Left renal pelvis (tissue), 4 donors: ENCODE measurements around the gene ABHD15. TPM values are rescaled to one million over a fixed set of nuclear protein-coding genes. Genes with fewer than 3 reads are reported as not detected.

Experiments
- DNase-seq, 4 donors: peaks; one replicate each; pipeline ENCODE4 v3.0.0-alpha.2; 2013; ENCODE audit warnings: low read depth in 4 of 4, low spot score in 3 of 4
- polyA plus RNA-seq, 4 donors: library from polyadenylated mRNA; unstranded; fragments of 120-200 nt; gene quantifications; one replicate each; pipeline ENCODE4 v1.2.1, GENCODE V29; 2013; ENCODE audit not compliant: insufficient read length in 4 of 4

Gene ABHD15, protein sequence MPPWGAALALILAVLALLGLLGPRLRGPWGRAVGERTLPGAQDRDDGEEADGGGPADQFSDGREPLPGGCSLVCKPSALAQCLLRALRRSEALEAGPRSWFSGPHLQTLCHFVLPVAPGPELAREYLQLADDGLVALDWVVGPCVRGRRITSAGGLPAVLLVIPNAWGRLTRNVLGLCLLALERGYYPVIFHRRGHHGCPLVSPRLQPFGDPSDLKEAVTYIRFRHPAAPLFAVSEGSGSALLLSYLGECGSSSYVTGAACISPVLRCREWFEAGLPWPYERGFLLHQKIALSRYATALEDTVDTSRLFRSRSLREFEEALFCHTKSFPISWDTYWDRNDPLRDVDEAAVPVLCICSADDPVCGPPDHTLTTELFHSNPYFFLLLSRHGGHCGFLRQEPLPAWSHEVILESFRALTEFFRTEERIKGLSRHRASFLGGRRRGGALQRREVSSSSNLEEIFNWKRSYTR
- polyA plus RNA-seq = 1 to 10 TPM; 6.4 to 8.1 (median 6.8) TPM

DNA sequence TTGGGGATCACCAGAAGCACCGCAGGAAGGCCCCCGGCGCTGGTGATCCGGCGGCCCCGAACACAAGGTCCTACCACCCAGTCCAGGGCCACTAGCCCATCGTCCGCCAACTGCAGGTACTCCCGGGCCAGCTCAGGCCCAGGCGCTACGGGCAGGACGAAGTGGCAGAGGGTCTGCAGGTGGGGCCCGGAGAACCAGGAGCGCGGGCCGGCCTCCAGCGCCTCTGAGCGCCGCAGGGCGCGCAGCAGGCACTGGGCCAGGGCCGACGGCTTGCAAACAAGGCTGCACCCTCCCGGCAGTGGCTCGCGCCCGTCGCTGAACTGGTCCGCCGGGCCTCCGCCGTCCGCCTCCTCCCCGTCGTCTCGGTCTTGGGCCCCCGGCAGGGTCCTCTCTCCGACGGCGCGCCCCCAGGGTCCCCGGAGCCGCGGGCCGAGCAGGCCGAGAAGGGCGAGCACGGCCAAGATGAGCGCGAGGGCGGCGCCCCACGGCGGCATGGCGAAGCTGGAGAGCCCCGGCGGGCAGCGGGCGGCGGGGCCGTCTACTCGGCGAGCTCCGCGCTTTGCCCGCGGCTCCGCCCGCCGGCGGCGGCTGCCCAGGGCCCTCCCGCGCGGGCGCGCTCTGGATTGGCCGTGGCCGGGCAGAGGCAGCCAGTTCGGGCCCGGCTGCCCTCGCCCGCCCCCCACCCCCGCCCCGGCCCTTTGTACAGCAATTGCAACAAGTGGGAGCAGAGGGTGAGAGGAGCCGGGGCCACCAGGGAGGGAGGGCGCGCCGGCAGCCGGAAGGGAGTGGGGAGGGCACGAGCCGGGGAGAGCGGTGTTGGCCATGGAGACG lies at the start of gene ABHD15:
Gene ABHD15 (minus strand): TSS at position 565 of the 831 bp plus-strand sequence. CDS start 71 bp downstream, at position 494.
- DNase-seq = no peak

DNA sequence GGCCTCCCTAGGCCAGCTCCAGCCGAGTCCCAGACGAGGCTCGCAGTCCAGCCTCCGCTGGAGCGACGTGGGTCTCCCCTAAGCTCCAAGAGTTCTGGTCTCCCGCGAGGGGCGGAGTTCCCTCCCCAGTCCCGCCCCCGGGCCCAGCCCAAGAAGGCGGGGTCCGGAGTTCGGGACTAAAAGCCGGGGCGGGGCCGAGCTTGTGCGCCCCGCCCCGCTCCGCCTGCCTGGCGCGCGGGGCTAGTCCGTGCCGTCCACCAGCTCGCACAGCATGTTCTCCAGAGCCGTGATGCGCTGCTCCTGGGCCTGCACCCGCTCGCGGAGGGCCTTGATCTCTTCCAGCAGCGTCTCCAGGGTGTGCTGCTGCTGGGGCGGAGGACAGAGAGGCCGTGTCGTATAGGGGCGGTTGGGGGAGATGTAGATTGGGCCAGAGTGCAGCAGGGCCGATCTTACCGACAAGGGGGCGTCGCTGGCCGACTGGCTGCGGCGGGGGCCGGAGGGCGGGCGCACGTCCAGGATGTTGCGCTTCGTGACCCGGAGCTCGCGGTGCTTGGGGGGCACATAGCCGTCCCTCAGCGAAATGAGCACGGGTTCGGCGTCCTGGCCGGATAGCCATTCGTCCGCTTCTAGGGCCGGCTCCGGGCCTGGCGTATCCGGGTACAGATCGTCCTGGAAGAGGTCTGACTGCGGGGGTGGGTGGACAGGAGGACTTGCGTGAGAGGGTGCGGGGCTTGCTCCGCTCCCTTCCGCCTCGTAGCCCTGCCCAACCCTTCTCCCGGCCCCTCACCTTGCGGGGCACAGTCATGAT lies 48.9 kb upstream of the ABHD15 start:
- DNase-seq = peak in 1 of 4 donors; percentile 69

DNA sequence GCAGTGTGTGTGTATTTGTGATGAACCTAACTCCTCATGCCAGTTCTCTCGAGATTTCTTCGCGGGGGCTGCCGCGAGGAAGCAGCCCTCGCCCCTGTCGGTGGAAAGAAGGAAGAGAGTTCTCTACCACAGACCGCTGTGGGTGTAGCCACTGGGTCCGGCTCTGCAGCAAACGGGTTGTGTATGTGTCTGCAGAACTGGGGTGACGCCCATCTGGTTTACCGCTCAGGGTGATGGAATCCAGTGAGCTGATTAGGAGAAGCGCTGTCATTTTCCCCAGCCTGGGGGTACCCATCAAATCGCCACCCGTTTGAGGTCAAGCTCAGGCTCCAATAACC lies 48.2 kb upstream of the ABHD15 start:
- no peak for DNase-seq

DNA sequence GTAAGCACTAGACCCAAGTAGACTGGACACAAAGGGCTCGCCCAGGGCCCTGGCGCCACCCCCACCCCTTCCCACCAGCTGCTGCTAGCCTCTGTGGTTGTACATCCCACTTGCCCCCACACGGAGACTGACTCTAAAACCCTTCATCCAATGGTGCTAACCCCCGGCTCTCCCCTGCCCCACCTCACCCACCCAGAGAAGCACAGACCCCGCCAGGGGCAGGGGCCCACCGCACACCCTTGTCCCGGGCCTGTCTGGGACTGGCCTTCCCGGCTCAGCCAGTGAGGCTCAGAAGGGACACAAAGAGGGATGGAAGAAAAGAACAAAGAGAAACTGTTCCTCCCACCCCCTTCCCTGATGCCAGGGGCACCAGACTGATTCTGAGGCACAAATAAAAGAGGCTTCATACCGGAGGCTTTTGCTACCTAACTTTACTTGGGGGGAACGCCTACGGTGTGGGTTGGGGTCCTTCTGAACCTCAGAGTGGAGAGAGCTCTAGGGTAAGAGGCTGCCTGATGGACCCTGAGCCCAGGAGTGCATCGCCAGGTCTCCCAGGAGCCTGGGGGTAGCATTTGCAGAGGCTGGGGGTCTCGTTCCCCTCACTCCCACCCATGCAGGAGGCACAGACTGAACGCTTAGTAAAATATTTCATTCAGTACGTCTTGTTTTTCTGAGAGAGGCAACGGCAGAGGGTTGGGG lies 47.7 kb upstream of the ABHD15 start:
- no peak for DNase-seq

DNA sequence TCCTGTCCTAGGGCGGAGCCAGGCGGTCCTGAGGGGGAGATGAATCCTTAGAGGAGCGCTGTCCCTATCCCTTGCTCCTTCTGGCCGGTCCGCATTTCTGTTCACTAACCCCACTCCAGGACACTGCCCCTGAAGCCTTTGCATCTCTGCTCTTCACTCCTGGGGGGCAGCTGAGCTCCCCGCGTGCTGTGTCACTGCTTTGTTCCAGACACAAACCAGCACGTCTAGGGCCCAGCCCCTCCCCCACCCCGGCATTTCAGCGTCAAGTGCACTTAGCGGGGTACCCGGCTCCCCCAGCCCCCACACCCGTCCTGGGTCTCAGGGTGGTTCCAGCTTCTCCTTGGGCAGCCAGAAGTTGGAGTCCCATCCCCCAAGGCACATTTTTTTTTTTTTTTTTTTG lies 47.0 kb upstream of the ABHD15 start:
- no peak for DNase-seq

DNA sequence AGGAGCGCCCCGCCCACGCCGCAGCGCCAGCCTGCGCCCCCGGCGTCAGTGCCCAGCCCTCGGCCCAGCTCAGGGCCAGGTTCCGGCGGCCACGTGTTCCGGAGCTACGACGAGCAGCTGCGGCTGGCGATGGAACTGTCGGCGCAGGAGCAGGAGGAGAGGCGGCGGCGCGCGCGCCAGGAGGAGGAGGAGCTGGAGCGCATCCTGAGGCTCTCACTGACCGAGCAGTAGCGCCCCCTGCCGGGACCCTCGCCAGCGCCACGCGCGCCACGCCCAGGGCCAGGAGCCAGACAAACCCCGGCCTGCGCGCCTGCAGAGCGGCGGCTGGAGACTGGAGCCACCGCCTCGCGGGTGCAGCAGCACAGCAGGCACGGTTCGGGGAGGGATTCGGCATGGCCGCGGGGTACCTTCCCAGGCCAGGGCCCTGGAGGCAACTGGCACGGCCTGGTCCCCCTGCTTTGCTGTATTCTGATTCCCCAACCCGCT lies 46.6 kb upstream of the ABHD15 start:
- peak in 3 of 4 donors; percentile 72 to 83 (median 83) for DNase-seq

DNA sequence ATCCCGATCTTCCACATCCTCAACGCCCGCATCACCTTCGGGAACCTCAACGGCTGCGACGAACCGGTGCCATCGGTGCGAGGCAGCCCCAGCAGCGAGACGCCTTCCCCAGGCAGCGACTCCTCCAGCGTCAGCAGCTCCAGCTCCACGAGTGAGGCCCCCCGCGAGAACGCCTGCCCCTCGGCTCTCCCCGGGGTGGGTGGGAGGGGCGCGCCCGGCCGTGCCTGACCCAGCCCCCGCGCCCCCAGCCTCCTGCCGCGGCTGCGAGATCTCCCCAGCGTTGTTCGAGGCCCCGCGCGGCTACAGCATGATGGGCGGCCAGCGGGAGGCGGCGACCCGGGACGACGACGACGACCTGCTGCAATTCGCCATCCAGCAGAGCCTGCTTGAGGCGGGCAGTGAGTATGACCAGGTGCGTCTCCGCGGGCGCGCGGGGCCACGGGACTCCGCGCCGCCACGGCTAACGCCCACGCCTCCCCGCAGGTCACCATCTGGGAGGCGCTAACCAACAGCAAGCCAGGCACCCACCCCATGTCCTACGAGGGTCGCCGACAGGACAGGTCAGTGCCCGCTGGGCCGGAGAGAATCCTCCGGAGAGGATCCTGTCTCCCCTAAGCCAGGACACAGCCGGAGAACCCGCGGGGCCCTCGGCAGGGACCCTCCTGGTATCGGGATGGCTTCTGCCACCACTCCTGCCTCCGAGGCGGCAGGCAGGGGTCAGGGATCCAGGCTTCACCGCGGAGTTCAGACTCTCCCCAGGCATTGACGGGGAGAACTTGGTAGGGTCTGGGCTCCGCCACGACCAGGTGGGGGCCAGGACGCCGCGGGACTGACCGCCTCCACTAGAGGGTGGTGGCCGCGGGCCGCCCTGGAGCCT lies 45.8 kb upstream of the ABHD15 start:
- DNase-seq = no peak

DNA sequence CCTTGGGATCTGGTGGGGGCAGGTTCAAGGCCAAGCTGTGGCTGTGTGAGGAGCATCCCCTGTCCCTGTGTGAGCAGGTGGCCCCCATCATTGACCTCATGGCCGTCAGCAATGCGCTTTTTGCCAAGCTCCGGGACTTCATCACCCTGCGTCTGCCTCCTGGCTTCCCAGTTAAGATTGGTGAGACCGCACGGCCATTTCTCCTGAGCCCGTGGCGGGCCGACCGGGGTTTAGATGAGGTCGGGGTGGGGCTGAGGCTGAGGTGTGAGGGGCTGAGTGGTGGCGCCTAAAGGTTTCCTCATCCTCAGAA lies 45.2 kb upstream of the ABHD15 start:
- no peak for DNase-seq

DNA sequence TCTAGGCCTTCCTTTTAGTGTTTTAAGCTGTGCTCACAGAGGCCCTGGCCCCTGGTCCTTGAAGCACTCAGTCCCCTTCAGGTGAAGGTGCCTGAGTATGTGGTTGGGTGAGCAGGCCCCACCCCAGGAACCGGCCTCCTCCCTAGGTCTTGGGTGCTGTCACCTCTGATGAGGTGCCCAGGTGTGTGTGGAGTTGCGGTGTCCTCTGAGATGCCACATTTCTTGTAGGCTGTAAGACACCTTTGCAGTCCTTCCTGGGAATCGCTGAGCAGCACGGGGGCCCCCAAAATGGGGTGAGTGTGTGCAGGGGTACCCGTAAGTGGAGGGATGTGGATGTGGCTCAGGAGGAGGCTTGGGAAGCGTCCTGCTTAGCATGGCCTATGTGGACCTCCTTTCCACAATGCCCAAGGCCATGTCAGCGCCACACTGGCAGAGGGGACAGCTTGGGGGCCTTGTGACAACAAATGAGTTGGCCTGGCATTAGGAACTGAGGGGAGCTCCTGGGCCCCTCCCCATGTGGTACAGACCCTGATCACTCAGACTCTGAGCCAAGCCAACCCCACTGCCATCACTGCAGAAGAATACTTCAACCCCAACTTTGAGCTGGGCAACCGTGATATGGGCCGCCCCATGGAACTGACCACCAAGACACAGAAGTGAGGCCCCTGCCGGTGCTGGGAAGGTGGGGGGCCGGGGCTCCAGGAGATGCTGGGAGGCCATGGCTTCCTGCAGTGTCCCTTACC lies 44.7 kb upstream of the ABHD15 start:
- DNase-seq = no peak

DNA sequence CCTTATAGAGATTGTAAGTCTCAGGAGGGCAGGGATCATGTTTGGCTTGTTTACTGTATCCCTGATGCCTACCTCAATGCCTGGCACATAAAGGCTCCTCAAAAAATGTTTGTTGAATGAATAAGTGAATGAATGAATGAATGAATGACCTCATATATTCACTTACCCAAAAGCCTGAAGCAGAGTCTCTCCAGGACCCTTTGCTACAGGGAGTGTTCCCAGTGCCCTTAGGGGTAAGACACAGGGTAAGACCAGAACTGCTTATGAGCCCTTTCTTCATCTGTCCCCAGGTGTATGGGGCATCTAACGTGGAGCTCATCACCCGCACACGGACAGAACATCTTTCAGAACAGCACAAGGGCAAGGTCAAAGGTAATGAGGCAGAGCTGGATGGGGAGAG lies 43.6 kb upstream of the ABHD15 start:
- no peak for DNase-seq

DNA sequence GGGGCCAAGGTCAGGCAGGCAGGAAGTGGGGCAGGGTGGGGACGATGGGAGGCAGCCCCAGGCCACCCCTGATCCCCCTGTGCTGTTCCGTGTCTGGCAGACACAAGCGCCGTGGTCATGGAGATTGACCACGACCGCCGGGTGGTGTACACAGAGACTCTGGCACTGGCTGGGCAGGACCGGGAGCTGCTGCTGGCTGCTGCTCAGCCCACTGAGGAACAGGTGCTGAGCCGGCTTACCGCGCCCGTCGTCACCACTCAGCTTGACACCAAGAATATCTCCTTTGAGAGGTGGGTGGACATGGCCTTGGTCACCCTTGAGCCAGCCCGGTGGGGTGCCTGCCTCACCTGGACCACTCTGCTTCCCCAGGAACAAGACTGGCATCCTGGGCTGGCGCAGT lies 42.1 kb upstream of the ABHD15 start:
- no peak for DNase-seq

DNA sequence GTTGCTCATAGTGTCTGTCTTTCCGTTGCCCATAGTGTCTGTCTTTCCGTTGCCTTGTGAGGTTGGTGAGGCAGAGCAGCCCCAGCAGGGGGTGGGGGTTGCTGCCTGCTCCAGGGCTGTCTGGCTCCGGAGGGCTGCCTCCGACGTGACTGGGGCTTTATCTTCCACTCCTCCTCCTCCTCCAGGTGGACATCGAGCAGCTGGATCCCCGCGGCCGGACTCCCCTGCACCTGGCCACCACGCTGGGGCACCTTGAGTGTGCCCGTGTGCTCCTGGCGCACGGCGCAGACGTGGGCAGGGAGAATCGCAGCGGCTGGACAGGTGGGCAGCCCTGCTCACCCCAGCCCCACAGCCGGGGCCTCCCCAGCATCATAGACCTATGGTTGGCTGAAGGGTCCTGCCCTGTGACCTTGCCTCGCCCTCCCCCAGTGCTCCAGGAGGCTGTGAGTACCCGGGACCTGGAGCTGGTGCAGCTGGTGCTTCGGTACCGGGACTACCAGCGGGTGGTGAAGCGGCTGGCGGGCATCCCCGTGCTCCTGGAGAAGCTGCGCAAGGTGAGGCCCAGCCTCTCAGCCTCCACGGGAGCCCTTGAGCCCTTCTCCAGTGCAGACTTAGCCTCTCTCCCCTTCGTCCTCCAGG lies 40.8 kb upstream of the ABHD15 start:
- DNase-seq = no peak

DNA sequence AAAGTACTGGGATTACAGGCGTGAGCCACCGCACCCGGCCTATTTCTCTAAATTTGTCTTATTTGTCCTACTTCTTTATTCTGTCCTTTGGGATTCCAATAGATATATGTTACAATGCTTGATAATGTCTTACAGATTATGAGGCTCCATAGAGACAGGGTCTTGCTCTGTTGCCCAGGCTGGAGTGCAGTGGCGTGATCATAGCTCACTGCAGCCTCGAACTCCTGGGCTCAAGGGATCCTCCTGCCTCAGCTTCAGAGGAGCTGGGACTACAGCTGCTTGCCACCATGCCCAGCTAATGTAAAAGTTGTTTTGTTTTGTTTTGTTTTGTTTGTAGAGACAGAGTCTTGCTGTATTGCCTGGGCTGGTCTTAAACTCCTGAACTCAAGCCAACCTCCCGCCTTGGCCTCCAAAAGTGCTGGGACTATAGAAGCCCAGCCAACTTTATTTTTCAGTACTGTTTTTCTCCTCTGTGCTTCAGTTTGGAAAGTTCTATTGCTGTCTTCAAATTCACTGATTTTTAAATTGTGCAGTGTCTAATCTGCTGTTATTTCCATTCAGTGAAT lies 36.4 kb upstream of the ABHD15 start:
- DNase-seq = no peak

DNA sequence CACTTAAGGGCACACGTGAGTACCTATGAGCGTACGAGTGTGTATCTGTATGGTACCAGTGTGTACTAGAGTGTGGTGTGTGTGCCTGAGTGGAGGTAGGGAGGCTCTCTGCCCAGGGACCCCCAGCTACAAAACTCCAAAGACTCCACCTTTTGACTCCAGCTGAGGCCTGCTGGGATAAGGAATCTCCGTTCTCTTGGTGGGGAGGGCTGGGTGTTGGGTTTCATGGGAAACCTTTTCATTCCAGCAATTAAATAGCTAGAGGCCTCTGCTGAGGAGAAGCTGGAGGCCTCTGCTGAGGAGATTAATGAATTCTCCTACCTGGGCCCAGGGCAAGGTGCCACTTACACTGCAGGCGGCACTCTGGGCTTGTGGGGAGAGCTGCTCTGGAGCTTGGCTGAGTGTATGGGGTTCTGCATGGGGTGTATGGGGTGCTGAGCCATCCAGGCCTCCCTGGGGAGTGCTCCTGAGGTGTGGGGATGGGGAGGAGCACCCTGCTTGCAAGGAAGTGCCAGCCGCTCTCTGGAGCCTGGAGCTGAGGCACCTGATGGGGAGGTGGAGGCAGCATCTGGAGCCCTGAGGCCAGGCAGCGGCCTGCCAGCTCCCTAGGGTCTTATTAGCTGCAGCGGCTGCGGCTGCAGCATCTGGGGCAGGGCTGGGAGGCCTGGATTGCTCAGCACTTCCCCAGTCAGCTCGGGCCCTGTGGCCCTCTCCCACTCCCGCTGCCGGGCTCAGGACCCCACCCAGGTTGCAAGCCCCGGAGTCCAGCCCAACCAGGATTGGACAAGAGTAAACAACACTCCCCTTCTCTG lies 30.7 kb upstream of the ABHD15 start:
- no peak for DNase-seq

DNA sequence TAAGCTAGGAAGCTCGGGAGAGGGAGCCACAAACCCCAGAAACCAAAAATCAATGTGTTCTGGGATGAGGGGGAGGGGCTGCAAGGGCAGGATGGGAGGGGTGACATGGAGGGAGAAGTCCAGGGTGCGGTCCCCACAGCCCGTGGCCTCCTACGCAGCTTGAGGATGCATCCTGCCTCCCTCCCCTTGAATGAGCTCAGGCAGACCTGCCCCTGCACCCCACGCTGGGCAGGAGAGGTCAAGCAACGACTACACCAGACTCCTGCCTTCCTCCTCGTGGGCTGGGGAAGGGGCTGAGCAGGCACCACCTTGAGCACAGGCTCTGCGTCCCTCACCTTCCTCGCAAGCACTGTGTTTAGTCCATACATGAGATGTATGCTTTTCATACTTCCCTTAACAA lies 30.0 kb upstream of the ABHD15 start:
- no peak for DNase-seq

DNA sequence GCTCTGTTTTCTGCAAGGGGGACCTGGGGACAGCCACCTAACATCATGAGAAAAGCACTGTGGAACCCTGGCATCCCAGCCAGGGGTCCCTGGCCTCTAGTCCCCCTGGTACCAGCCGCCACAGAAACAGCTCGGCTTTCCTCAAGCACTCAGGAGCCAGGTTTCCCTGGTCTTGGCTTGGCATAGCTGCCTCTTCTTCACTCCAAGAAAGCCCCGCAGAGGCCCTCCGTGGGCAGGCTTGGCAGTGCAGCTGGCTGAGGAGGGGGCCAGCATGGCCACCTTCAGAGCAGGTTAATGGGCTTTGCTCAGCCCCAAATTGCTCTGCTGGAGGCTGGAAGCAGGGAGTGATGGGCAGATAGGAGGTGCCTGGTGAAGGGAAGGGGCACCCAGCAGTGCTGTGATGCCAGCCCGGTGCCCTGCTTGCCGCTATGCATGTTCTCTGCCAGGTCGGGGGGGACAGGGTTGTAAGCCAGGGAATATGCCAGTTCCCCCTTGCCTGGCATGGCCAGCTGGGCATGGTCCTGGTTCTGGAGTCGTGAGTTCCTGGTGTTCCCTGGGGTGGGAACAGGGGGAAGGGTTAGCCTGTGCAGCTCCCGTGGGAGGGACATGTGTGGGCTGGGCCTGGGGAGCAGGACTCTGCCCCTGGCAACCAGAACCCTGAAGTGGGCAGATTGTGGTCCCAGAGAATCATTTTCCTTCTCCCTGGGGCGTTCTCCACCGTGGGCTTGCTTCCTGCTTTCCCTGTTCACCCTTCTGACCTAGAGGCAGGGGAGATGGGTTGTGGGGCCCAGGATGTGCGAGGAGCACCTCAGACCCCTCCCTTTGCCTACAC lies 29.3 kb upstream of the ABHD15 start:
- no peak for DNase-seq
